GM21529 (cell line): ENCODE results near the gene REEP1.
"Not testable (repeated sequence)": the region's sequence is repeated elsewhere in the genome, so short reads cannot be mapped to it uniquely, and the experiment has no call there.

Source experiments
- ATAC-seq: cut with Tn5 transposase; IDR thresholded peaks from one replicate; pipeline ENCODE4 v1.9.1; 2021; ENCODE audit not compliant: unreplicated experiment

REEP1 gene

GRCh38 chr2:86202336-86202692 lies 135.1 kb downstream of the REEP1 start:
- ATAC-seq: no peak

DNA sequence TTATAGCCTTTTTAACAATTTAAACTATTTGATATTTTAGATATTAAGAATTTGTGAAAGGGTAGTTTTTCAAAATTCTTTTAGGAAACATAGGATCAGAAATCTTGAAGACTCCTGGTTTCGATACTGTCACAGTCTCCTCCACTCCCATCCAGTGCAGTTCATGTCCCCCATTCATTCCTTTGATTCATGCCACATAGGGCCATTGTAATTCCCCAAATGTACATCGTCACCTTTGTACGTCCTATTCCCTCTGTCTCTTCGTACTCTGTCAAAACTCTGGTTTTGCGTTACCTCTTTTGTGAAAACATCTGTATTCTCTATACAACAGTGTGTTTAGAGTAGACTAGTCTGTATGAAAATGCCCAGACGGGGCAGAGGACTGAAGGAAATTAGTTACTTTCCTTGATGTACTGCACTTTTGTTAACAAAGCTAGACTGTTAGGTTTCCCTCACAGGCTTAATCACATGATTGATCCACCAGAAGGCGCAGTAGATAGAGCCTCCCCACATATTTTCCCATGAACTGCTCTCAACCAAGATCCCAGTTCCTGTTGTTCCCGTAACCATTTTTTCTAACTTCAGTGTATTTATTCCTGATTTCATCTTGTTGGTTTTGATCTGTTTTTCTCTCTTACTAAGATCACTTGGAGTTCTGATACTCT lies 135.6 kb downstream of the REEP1 start:
- ATAC-seq: no peak

GRCh38 chr2:86200564-86200963 lies 136.9 kb downstream of the REEP1 start:
- not testable (repeated sequence) for ATAC-seq

GRCh38 chr2:86199834-86200177 lies 137.6 kb downstream of the REEP1 start:
- ATAC-seq: no peak

GRCh38 chr2:86195808-86196387 lies 141.5 kb downstream of the REEP1 start:
- ATAC-seq: no peak

DNA sequence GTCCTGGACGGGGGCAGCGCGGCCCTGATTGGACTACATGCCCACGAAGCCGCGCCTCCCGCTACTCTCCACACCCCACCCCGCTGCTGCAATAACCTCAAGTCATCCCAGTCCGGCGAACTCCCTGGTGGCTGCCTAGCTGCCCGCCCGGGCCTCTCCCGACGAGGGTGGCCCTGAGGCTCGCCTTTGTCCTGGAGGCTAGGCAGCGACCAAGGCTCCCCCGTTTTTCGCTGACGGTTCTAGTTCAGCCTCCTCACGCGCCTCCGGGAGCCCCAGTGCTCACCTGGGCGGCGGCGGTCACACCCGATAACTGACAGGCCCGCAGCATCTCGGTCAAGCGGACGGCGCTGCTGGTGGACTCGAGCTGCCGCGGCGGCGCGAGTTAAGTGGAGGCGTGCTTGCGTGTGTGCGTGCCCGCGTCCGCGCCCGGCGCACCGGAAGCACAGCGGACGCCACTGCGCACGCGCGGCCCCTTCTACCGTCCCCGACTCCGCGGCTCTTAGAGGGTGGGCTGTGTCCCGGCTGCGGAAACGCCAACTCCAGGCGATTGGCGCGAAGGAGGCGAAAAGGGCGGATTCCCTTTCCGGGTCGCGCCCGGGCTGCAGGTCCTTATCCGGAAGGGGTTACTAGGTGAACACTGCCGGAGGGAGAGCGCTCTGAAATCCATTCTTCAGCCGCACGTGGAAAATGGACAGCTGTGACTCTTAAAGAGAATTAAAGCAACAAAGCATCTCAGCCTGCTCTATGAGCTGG lies 142.2 kb downstream of the REEP1 start, which contains the start of gene IMMT:
Gene IMMT (minus strand): TSS at position 408 of the 753 bp plus-strand sequence. CDS start 80 bp downstream, at position 328.
- peak; percentile 88 for ATAC-seq

DNA sequence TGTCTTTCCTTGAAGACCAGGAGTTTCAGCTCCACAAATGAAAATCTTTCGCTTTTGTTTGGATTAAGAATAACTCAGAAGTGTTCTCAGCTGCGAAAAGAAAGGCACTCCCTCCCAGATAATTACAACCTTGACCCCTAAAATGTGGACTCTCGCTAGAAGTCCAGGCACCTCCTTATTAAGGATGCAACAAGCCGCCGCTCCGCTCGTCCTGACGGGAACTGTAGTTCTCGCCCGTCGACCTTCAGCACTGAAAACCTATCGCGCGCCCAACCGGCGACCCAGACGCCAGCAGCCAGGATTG lies 142.7 kb downstream of the REEP1 start:
- no peak for ATAC-seq

DNA sequence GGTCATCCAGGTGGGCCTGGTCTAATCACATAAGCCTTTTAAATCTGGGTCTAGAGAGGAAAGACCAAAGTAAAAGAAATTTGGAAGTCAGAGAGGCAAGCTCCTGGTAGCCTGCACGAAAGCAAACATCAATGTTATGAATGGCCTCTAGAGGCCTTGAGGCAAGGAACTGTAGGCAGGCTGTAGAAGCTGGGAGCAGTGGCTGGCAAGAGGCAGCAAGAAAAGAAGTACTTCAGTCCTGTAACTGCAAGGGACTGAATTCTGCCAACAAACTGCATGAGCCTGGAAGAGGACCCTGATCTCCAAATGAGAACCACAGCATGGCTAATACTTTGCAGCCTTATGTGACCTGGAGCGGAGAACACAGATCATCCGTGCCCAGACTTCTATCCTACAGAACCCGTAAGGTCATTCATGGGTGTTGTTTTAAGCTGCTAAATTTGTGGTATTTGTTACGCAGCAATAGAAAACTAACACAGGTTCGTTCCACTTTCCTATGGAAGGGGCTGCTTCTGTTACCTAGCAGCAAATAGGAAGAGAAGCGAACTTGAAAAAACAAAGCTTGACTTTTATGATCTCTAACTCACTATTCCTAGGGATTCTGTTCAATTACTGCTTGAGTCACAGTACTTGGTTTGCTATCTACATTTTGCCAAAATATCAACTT lies 143.4 kb downstream of the REEP1 start:
- ATAC-seq: no peak

DNA sequence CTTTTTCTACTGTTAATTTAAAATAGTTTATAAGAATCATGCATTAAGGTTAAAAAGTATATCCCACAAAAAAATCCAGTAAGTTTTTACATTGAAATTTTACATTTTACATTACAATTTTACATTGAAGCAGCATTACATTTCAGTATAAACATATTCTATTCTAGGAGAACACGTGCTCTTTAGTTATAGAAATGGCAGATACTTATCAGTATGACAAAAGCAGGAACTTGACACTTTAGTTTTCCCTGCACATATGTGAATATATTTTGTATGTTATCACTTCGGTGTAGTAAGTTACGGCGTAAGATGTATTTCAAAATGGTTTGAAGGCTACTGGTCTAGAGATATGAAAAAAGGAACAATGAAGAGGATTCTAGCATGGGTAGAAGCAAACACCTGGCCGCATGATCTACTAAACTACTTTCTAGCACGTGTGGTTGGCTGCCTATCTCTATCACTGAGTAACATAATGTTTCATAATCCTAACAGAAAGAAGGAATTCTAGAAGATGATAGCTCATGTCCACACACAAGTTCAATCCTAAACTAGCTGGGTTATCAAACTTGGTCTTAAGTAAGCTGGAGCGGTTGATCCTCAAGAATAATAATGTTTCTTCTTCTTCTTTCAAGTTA lies 147.5 kb downstream of the REEP1 start:
- no peak for ATAC-seq

GRCh38 chr2:86186431-86186830 lies 151.0 kb downstream of the REEP1 start:
- ATAC-seq: no peak

DNA sequence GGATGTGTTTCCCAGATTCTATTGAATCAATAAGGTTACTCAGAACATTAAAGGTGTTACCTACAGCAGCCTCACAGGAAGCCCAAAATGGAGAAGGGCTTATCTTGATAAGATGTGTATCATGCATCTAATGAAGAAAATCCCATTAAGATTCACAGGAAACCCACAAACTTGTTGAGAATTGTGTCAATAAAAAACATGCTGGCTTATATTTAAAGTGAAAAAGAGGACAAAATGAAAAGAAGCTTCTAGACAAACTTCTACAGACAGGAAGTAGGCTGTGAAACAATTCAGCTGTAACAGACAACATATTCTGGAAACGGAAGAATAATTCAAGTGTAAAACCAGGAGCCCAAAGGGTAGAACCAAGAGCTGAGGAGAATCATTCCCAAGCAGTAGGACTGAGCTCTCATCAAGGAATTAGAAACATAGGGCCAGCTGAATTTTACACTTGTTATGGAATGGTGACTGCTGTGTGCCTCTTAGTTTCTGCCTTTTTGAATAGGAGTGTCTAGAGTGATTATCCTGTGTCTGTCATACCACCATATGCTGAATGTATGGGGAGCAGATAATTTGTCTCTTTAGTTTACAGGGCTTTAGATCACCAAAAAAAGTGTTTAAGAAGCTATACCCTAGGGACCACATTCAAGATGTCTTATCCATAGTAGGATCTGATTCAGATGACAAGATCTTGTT lies 151.8 kb downstream of the REEP1 start:
- no peak for ATAC-seq

- no peak for ATAC-seq
Measured at GRCh38 chr2:86176597-86176996, 160.8 kb downstream of the REEP1 start.

- ATAC-seq: no peak
Measured at GRCh38 chr2:86175828-86176227, 161.6 kb downstream of the REEP1 start.

- peak; percentile 56 for ATAC-seq
Measured at GRCh38 chr2:86174445-86174844, 163.0 kb downstream of the REEP1 start.

GRCh38 chr2:86172610-86173009 lies 164.8 kb downstream of the REEP1 start:
- no peak for ATAC-seq

DNA sequence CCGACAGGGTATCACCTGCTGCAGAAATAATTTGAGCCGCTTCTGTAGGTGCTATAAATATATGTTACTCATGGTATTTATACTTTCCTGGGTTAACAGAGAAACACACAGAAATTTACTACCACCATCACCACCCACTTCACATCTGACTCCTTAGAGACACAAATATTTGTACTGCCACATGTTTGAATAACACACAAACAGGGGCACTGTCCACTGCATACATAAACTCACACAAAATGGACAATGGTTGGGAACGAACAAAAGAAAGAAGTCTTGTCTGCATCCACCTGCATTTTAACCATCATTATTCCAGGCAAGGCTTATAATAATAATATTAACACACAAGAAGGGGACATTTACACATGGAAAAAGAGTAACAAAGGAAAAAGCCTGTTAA lies 166.1 kb downstream of the REEP1 start:
- no peak for ATAC-seq

DNA sequence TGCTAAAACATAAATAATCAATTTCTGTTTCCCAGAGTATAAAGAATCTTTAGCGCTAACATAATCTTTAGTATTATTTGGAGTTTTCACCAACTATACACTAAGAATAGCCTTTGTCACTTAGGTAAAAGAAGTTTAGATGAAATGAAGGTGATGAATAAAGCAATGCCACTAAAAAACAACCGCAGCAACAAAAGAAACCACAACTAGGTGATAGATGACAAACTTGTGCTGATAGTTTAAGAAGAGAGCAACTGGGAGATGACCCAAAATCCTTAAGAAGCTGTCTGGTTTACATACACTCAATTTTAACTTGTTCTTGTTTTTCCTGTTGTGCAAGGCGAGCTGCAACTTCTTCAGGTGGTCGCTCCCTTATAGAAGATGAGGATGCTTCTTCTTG lies 167.0 kb downstream of the REEP1 start:
- no peak for ATAC-seq
